Uterus (tissue), 2 donors: Measurements from ENCODE around the gene HPS4.

Experiments used
- POLR2A ChIP-seq, 2 donors: fragments of 450-650 bp; IDR thresholded peaks; one replicate each; pipeline ENCODE4 v1.6.1; 2016; ENCODE audit warnings: antibody characterized with exemption in 2 of 2, mild to moderate bottlenecking in 1 of 2, moderate library complexity in 1 of 2
- TF ChIP-seq, protein P1 (sequence below), 4 experiments: fragments of 200-600 bp in 2 of 4; fragments of 450-650 bp in 2 of 4; sonication (generic) in 2 of 4; IDR thresholded peaks; one replicate each; pipeline ENCODE4 v1.5.1; 2016 to 2019; ENCODE audit warnings: antibody characterized with exemption in 4 of 4, mild to moderate bottlenecking in 2 of 4, moderate library complexity in 1 of 4

DNA sequence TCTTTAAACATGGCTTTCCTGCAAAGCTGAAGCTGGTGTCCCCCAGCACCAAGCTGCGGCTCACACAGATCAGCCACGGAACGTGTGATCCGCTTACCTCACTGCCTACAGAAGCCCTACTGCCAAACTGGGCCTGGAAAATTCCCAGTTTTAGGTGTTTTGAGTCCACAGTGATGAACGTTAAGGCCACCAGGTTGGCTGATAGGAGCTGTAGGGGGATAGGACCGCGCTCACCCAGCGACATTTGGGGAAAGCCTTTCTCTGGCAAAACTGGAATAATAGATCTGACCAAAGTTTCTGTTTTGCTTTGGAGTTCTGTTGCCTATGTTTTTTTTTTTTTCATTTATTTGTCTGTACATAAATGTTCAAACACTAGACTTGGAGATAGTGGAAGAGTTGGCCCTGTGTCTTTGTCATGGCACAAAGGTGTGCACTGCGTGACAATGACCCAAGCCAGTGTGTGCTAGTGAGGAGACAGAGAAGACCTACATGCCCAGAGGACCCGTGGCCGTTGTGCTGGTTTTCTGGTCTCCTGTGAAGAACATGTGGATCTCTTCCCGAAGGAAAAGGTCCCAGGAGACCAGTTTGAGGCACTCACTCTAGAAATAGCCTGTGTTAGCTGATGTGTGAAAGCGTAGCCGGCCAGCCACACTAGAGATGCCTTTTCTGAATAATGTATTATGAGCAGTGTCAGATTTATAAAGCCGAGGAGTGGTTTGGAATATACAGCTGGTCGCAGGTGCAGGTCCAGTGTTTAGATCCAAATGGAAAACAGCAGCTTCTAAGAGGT lies 39.5 kb downstream of the HPS4 start:
- TF ChIP-seq, protein P1, sequence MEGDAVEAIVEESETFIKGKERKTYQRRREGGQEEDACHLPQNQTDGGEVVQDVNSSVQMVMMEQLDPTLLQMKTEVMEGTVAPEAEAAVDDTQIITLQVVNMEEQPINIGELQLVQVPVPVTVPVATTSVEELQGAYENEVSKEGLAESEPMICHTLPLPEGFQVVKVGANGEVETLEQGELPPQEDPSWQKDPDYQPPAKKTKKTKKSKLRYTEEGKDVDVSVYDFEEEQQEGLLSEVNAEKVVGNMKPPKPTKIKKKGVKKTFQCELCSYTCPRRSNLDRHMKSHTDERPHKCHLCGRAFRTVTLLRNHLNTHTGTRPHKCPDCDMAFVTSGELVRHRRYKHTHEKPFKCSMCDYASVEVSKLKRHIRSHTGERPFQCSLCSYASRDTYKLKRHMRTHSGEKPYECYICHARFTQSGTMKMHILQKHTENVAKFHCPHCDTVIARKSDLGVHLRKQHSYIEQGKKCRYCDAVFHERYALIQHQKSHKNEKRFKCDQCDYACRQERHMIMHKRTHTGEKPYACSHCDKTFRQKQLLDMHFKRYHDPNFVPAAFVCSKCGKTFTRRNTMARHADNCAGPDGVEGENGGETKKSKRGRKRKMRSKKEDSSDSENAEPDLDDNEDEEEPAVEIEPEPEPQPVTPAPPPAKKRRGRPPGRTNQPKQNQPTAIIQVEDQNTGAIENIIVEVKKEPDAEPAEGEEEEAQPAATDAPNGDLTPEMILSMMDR (IDR thresholded peaks at IDR 0.05) = no peak
- no peak for TF ChIP-seq POLR2A (IDR thresholded peaks at IDR 0.05)
